HepG2 (cell line): ENCODE data around the gene ARL2. TPM values are rescaled to one million over a fixed set of nuclear protein-coding genes. Genes with fewer than 3 reads are reported as not detected.

Experiments used
- ADNP ChIP-seq: sonication (generic); formaldehyde crosslinking; IDR thresholded peaks from 2 replicates; pipeline ENCODE4 v1.4.0; 2020; ENCODE audit warnings: missing genetic modification reagents
- CBX2 ChIP-seq, 2 experiments: fragments of 200-600 bp in 1 of 2; sonication (generic); formaldehyde crosslinking in 1 of 2; IDR thresholded peaks; 2 replicates each; pipeline versions ENCODE4 v1.7.0 to v1.8.1; 2018 to 2022; ENCODE audit warnings: low read depth in 2 of 2, low read length in 1 of 2, mild to moderate bottlenecking in 1 of 2, missing genetic modification reagents in 1 of 2
- FOXP4 ChIP-seq: sonication (generic); formaldehyde crosslinking; IDR thresholded peaks from 2 replicates; pipeline ENCODE4 v1.4.0; 2020; ENCODE audit warnings: missing genetic modification reagents
- GATAD1 ChIP-seq: IDR thresholded peaks from 2 replicates; pipeline ENCODE4 v1.6.1; 2016; ENCODE audit warnings: missing genetic modification reagents, missing compliant biosample characterization
- HNRNPH1 ChIP-seq: fragments of 200-400 bp; formaldehyde crosslinking; optimal IDR thresholded peaks from 2 replicates; pipeline ENCODE3; 2017; ENCODE audit warnings: mild to moderate bottlenecking, low read depth, low read length
- MED13 ChIP-seq: sonication (generic); formaldehyde crosslinking; IDR thresholded peaks from 2 replicates; pipeline ENCODE4 v1.5.0; 2020; ENCODE audit warnings: missing genetic modification reagents
- MTF1 ChIP-seq: sonication (generic); formaldehyde crosslinking; IDR thresholded peaks from 2 replicates; pipeline ENCODE4 v1.5.0; 2020; ENCODE audit warnings: missing genetic modification reagents
- NCOA5 ChIP-seq: sonication (generic); formaldehyde crosslinking; IDR thresholded peaks from 2 replicates; pipeline ENCODE4 v1.4.0; 2020; ENCODE audit warnings: missing genetic modification reagents
- NKX3-1 ChIP-seq: sonication (generic); formaldehyde crosslinking; IDR thresholded peaks from 2 replicates; pipeline ENCODE4 v1.5.0; 2020; ENCODE audit warnings: missing genetic modification reagents
- NR1H2 ChIP-seq: sonication (generic); formaldehyde crosslinking; IDR thresholded peaks from 2 replicates; pipeline ENCODE4 v1.8.1; 2022; ENCODE audit warnings: low read depth, missing genetic modification reagents, borderline replicate concordance
- SIX1 ChIP-seq: sonication (generic); formaldehyde crosslinking; IDR thresholded peaks from 2 replicates; pipeline ENCODE4 v1.4.0; 2020; ENCODE audit warnings: missing genetic modification reagents, borderline replicate concordance
- TAF1 ChIP-seq: sonication (generic); formaldehyde crosslinking; IDR thresholded peaks from 2 replicates; pipeline ENCODE4 v1.4.0; 2020; ENCODE audit warnings: missing genetic modification reagents
- ZBTB14 ChIP-seq: sonication (generic); formaldehyde crosslinking; IDR thresholded peaks from 2 replicates; pipeline ENCODE4 v1.4.0; 2020; ENCODE audit warnings: missing genetic modification reagents
- ZMAT3 ChIP-seq: sonication (generic); formaldehyde crosslinking; conservative IDR thresholded peaks from 2 replicates; pipeline ENCODE4 v1.7.0; 2021; ENCODE audit warnings: missing genetic modification reagents
- ZNF674 ChIP-seq: sonication (generic); formaldehyde crosslinking; IDR thresholded peaks from 2 replicates; pipeline ENCODE4 v1.5.0; 2020; ENCODE audit warnings: low read depth, mild to moderate bottlenecking, missing genetic modification reagents
- ZNF687 ChIP-seq: sonication (generic); formaldehyde crosslinking; IDR thresholded peaks from 2 replicates; pipeline ENCODE4 v1.5.1; 2020; ENCODE audit warnings: mild to moderate bottlenecking, missing genetic modification reagents, moderate library complexity
- ZNF768 ChIP-seq: sonication (generic); formaldehyde crosslinking; IDR thresholded peaks from 2 replicates; pipeline ENCODE4 v1.4.0; 2020; ENCODE audit warnings: missing genetic modification reagents
- ZNF800 ChIP-seq: sonication (generic); formaldehyde crosslinking; IDR thresholded peaks from 2 replicates; pipeline ENCODE4 v1.4.0; 2020; ENCODE audit warnings: missing genetic modification reagents
- ZNF883 ChIP-seq: sonication (generic); formaldehyde crosslinking; IDR thresholded peaks from 2 replicates; pipeline ENCODE4 v1.5.1; 2020; ENCODE audit warnings: mild to moderate bottlenecking, missing genetic modification reagents; ENCODE audit errors: not compliant biosample characterization
- ZSCAN5A ChIP-seq: sonication (generic); formaldehyde crosslinking; IDR thresholded peaks from 2 replicates; pipeline ENCODE4 v1.8.0; 2022; ENCODE audit warnings: mild to moderate bottlenecking, missing genetic modification reagents, borderline replicate concordance
- polyA plus RNA-seq, 8 experiments: library from polyadenylated mRNA; depleted of rRNA in 3 of 8; stranded (reverse) in 7 of 8; unstranded in 1 of 8; fragments of >200 nt; fragmentation: Illumina TruSeq in 4 of 8; extraction: Trizol in 4 of 8; gene quantifications; 2 replicates each; pipeline versions ENCODE4 v1.2.1 to v1.2.3, GENCODE V29; 2011 to 2016; ENCODE audit warnings: low read depth in 4 of 8, missing spikeins in 1 of 8, mixed read lengths in 1 of 8; ENCODE audit not compliant: insufficient read depth in 1 of 8
- total RNA-seq, 5 experiments: library from RNA; depleted of rRNA; stranded (reverse); fragments of >200 nt; fragmentation: Illumina TruSeq; extraction: Trizol; gene quantifications; 2 replicates each; pipeline ENCODE4 v1.2.3, GENCODE V29; 2016; ENCODE audit warnings: low read depth in 1 of 5

ARL2 gene
- total and polyA plus RNA-seq, 2 of the 13 experiments (the other 11 are each of a cell fraction or from before 2014, with no cell fraction given) = 82.9 to 84.4 TPM

DNA sequence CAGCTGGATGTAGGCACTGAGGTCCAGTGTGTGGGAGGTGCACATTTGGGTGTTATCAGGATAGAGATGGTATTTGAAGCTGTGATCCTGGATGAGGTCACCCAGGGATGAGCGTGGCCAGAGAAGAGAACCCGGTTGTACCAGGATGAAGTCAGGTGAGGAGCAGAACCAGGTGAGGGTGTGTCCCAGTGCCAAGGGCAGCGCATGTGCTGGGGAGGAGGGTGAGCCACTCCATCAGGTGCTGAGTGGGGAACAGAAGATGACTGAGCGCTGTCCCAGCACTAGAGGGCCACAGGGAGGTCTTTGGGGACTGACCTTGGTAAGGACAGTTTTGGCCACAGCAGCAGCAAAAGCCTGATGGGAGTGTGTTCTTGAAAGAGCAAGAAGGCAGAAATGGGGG, 2.7 kb downstream of the ARL2 start (continued):
- TF ChIP-seq FOXP4 (CRISPR knock-in tag) (no peak), ZMAT3 (CRISPR knock-in tag) (no peak), NCOA5 (no peak), ZNF883 (CRISPR knock-in tag) (no peak), ZNF674 (no peak), NKX3-1 (CRISPR knock-in tag) (no peak), ZNF800 (CRISPR knock-in tag) (no peak), ZBTB14 (CRISPR knock-in tag) (no peak), TAF1 (CRISPR knock-in tag) (no peak), HNRNPH1 (no peak), ZSCAN5A (CRISPR knock-in tag) (no peak), NR1H2 (CRISPR knock-in tag) (no peak), SIX1 (CRISPR knock-in tag) (no peak), MED13 (CRISPR knock-in tag) (no peak), GATAD1 (CRISPR knock-in tag) (no peak), ZNF768 (CRISPR knock-in tag) (peak; percentile 40; the same call in 1 of the 2 replicates), CBX2 (IDR thresholded peaks at IDR 0.05; ENCODE audit: low read depth, low read length) (no peak), CBX2 (CRISPR knock-in tag; IDR thresholded peaks at IDR 0.05; ENCODE audit: low read depth) (no peak), MTF1 (CRISPR knock-in tag) (no peak), ADNP (CRISPR knock-in tag) (no peak), ZNF687 (CRISPR knock-in tag) (0 out of 2 replicates have a peak, but pooled peaks have one; percentile 14)
